LNCaP clone FGC (cell line): ENCODE measurements around the gene MAP3K1.

ENCODE experiments used
- DNase-seq: peaks from one replicate; pipeline ENCODE4 v3.0.0-alpha.2; 2011; ENCODE audit warnings: low read depth
- H3K4me3 ChIP-seq: 2 replicates; pipeline ENCODE4 v1.5.1; 2011; ENCODE audit warnings: mild to moderate bottlenecking, low read depth, low read length, control low read depth
- CTCF ChIP-seq: IDR thresholded peaks from 2 replicates; pipeline ENCODE4 v1.5.1; 2012; ENCODE audit warnings: mild to moderate bottlenecking; ENCODE audit not compliant: control insufficient read depth, insufficient read depth; ENCODE audit errors: extremely low read depth

The MAP3K1 gene

GRCh38 chr5:56845277-56845676 lies 29.9 kb downstream of the MAP3K1 start:
- TF ChIP-seq CTCF: no peak
- DNase-seq: no peak
- no peak overlapping the region for H3K4me3 ChIP-seq

GRCh38 chr5:56845904-56846480 lies 30.6 kb downstream of the MAP3K1 start:
- no peak overlapping the region for H3K4me3 ChIP-seq
- no peak for DNase-seq
- TF ChIP-seq CTCF: no peak

GRCh38 chr5:56848206-56848605 lies 32.9 kb downstream of the MAP3K1 start:
- no peak for TF ChIP-seq CTCF
- DNase-seq: no peak
- H3K4me3 ChIP-seq: no peak overlapping the region

- no peak for TF ChIP-seq CTCF
- no peak for DNase-seq
- peak overlapping the region; percentile 23 for H3K4me3 ChIP-seq
Measured at GRCh38 chr5:56849671-56850070, 34.3 kb downstream of the MAP3K1 start.

GRCh38 chr5:56850423-56850822 lies 35.1 kb downstream of the MAP3K1 start:
- DNase-seq: no peak
- no peak for TF ChIP-seq CTCF
- no peak overlapping the region for H3K4me3 ChIP-seq

GRCh38 chr5:56851258-56851941 lies 36.1 kb downstream of the MAP3K1 start:
- no peak for TF ChIP-seq CTCF
- no peak overlapping the region for H3K4me3 ChIP-seq
- no peak for DNase-seq
